ENCODE results near the gene TTBK1. TPM values are rescaled to one million over a fixed set of nuclear protein-coding genes. Genes with fewer than 3 reads are reported as not detected.

The TTBK1 gene
- total RNA-seq, 6 donors from 2014 or later: 0.06 to 0.20 (median 0.11) TPM; not detected in 2

Small RNAs within 50 kb of the gene (small RNA-seq; reads per million reads assigned to genes)
- gene RPL12P47: 0 reads per million in 4 donors

Other genes starting within 250 kb of the TTBK1 start
- 10 to 100 TPM; 32.1 to 52.6 (median 43.0) TPM for gene MEA1, start 229.5 kb upstream of the TTBK1 start, total RNA-seq
- gene KLHDC3, start 229.2 kb upstream of the TTBK1 start, total RNA-seq: 10 to 100 TPM; 36.7 to 74.0 (median 59.3) TPM
- 10 to 100 TPM; 32.0 to 77.2 (median 45.9) TPM for gene RRP36, start 221.9 kb upstream of the TTBK1 start, total RNA-seq
- gene CUL7, start 189.6 kb upstream of the TTBK1 start, total RNA-seq: 10 to 100 TPM; 16.0 to 35.6 (median 20.4) TPM
- 10 to 100 TPM; 17.2 to 58.2 (median 30.7) TPM for gene MRPL2, start 184.0 kb upstream of the TTBK1 start, total RNA-seq
- gene KLC4, start 183.8 kb upstream of the TTBK1 start, total RNA-seq: 100 to 1,000 TPM in 1 of 6 donors, 10 to 100 TPM in 5; 31.2 to 155 (median 37.7) TPM
- 100 to 1,000 TPM in 2 of 6 donors, 10 to 100 TPM in 4; 68.6 to 180 (median 89.4) TPM for gene PTK7, start 167.2 kb upstream of the TTBK1 start, total RNA-seq
- 10 to 100 TPM; 25.1 to 40.6 (median 30.8) TPM for gene SRF, start 72.2 kb upstream of the TTBK1 start, total RNA-seq
- gene CUL9, start 61.3 kb upstream of the TTBK1 start, total RNA-seq: 100 to 1,000 TPM in 1 of 6 donors, 10 to 100 TPM in 5; 26.9 to 105 (median 47.5) TPM
- 10 to 100 TPM; 15.7 to 63.4 (median 44.4) TPM for gene DNPH1, start 14.0 kb upstream of the TTBK1 start, total RNA-seq
- gene SLC22A7, start 54.8 kb downstream of the TTBK1 start, total RNA-seq: not detected
- gene CRIP3, start 65.3 kb downstream of the TTBK1 start, total RNA-seq: 1 to 10 TPM in 1 of 6 donors, not detected in 5; 1.5 TPM
- gene ZNF318, start 126.2 kb downstream of the TTBK1 start, total RNA-seq: 10 to 100 TPM; 10.3 to 19.9 (median 15.3) TPM
- 10 to 100 TPM; 18.8 to 75.4 (median 34.2) TPM for gene ABCC10, start 184.1 kb downstream of the TTBK1 start, total RNA-seq
- gene DLK2, start 212.1 kb downstream of the TTBK1 start, total RNA-seq: 1 to 10 TPM in 2 of 6 donors, under 1 TPM in 2, not detected in 2; 0.34 to 2.4 (median 1.2) TPM
- 10 to 100 TPM; 22.2 to 57.6 (median 31.1) TPM for gene TJAP1, start 234.1 kb downstream of the TTBK1 start, total RNA-seq

All from upper lobe of left lung (tissue), 6 donors.